K562 (cell line): ENCODE measurements around the gene SCAMP2. TPM values are rescaled to one million over a fixed set of nuclear protein-coding genes. Genes with fewer than 3 reads are reported as not detected.

Experiments used
- ATAC-seq: fragments of 200-7000 bp; cut with Tn5 transposase; 3 replicates; pipeline ENCODE4 v1.9.1; 2020; ENCODE audit warnings: moderate library complexity
- BruUV-seq: library from RNA; stranded (reverse); fragments of 400-500 nt; replicated peaks from 2 replicates; lab custom pipeline; 2021; lab: Mats Ljungman, UMichigan
- CTCF ChIA-PET: fragments of 300-600 bp; formaldehyde crosslinking; extraction: SDS; loops from one replicate; lab custom pipeline; 2021; ENCODE audit warnings: low intra/inter-chr PET ratio; lab: Yijun Ruan, JAX
- POLR2A ChIA-PET: fragments of 300-600, 350-650 bp; sonication (Branson Sonifier 250); formaldehyde crosslinking; extraction: SDS; loops from one replicate; lab custom pipeline; 2021; ENCODE audit warnings: antibody characterized with exemption, inconsistent platforms; lab: Yijun Ruan, JAX
- DNase-seq, 4 experiments: peaks; one replicate each; pipeline versions ENCODE4 v3.0.0 to v3.0.0-alpha.2; 2011 to 2018; ENCODE audit warnings: low spot score in 3 of 4, mixed read lengths in 3 of 4; ENCODE audit errors: extremely low read depth in 1 of 4
- FAIRE-seq: peaks from 2 replicates; lab custom pipeline; 2011; peaks lifted over from hg19 to GRCh38; lab: Jason Lieb, UNC
- H2AFZ ChIP-seq: 2 replicates; pipeline ENCODE4 v1.6.0; 2011; ENCODE audit warnings: low read depth, low read length, control low read depth, inconsistent platforms
- H3K27ac ChIP-seq: fragments of 200-600 bp; 3 replicates; pipeline ENCODE4 v1.8.0; 2011; ENCODE audit warnings: low read depth, mild to moderate bottlenecking, control low read depth, inconsistent platforms, low read length, moderate library complexity, mixed read lengths; ENCODE audit errors: extremely low read depth
- H3K27me3 ChIP-seq, 2 experiments: fragments of 300-600 bp in 1 of 2; 2 replicates in 1 of 2; 3 replicates in 1 of 2; pipeline versions ENCODE4 v1.6.0 to v1.8.0; 2011; ENCODE audit warnings: inconsistent platforms in 2 of 2, low read length in 2 of 2, mild to moderate bottlenecking in 1 of 2, mixed read lengths in 1 of 2, moderate library complexity in 1 of 2; ENCODE audit not compliant: control insufficient read depth in 2 of 2, insufficient read depth in 2 of 2
- H3K36me3 ChIP-seq: fragments of 300-600 bp; 3 replicates; pipeline ENCODE4 v1.8.0; 2011; ENCODE audit warnings: mild to moderate bottlenecking, low read length, inconsistent platforms; ENCODE audit not compliant: control insufficient read depth, insufficient read depth
- H3K4me1 ChIP-seq, 2 experiments: fragments of 200-600 bp in 1 of 2; replicated peaks in 1 of 2; 2 replicates in 1 of 2; 3 replicates in 1 of 2; pipeline versions ENCODE4 v1.5.1 to v1.8.0; 2011; ENCODE audit warnings: inconsistent platforms in 2 of 2, low read length in 2 of 2, mild to moderate bottlenecking in 1 of 2, mixed read lengths in 1 of 2, moderate library complexity in 1 of 2; ENCODE audit not compliant: control insufficient read depth in 2 of 2, insufficient read depth in 2 of 2
- H3K4me2 ChIP-seq: 2 replicates; pipeline ENCODE4 v1.6.1; 2011; ENCODE audit warnings: low read length, control low read depth, inconsistent platforms, mixed read lengths; ENCODE audit not compliant: insufficient read depth
- H3K4me3 ChIP-seq: fragments of 200-600 bp; sonication (generic), shearing (Covaris generic); 2 replicates; pipeline ENCODE4 v1.5.1; 2016; ENCODE audit warnings: control low read depth, inconsistent platforms
- H3K79me2 ChIP-seq: fragments of 200-600 bp; 3 replicates; pipeline ENCODE4 v1.8.0; 2011; ENCODE audit warnings: low read length, inconsistent platforms; ENCODE audit not compliant: control insufficient read depth, insufficient read depth
- H3K9ac ChIP-seq, 2 experiments: 2 replicates each; pipeline versions ENCODE4 v1.6.0 to v1.6.1; 2011; ENCODE audit warnings: low read depth in 2 of 2, low read length in 2 of 2, control low read depth in 1 of 2, inconsistent platforms in 1 of 2, mild to moderate bottlenecking in 1 of 2, mixed read lengths in 1 of 2; ENCODE audit not compliant: insufficient read depth in 1 of 2
- H3K9me1 ChIP-seq: one replicate; pipeline ENCODE4 v1.6.0; 2011; ENCODE audit warnings: inconsistent platforms, mild to moderate bottlenecking, low read length, moderate library complexity; ENCODE audit not compliant: control insufficient read depth, insufficient read depth
- H3K9me3 ChIP-seq: replicated peaks from 2 replicates; pipeline ENCODE4 v1.5.1; 2011; ENCODE audit warnings: low read depth, low read length, inconsistent platforms; ENCODE audit not compliant: control insufficient read depth, insufficient read depth
- H4K20me1 ChIP-seq: replicated peaks from 2 replicates; pipeline ENCODE4 v1.6.1; 2011; ENCODE audit warnings: low read length, inconsistent platforms, mixed read lengths; ENCODE audit not compliant: control insufficient read depth, insufficient read depth
- CEBPB ChIP-seq: fragments of 450-650 bp; IDR thresholded peaks from 2 replicates; pipeline ENCODE4 v1.6.1; 2016; ENCODE audit warnings: missing genetic modification characterization, missing compliant biosample characterization
- CEBPG ChIP-seq, 3 experiments: fragments of 200-800 bp in 1 of 3; sonication (Bioruptor generic) in 1 of 3; sonication (generic) in 1 of 3; formaldehyde crosslinking in 1 of 3; IDR thresholded peaks in 2 of 3; conservative IDR thresholded peaks in 1 of 3; 2 replicates each; pipeline versions ENCODE4 v1.6.1 to v1.8.0; 2016 to 2022; ENCODE audit warnings: missing compliant biosample characterization in 2 of 3, missing genetic modification characterization in 2 of 3, mild to moderate bottlenecking in 1 of 3, missing genetic modification reagents in 1 of 3
- POLR2G ChIP-seq: fragments of 200-400 bp; formaldehyde crosslinking; IDR thresholded peaks from 2 replicates; pipeline ENCODE4 v1.6.1; 2017; ENCODE audit warnings: low read depth, mild to moderate bottlenecking, antibody characterized with exemption, low read length, moderate library complexity
- RBFOX2 ChIP-seq: fragments of 200-400 bp; formaldehyde crosslinking; IDR thresholded peaks from 2 replicates; pipeline ENCODE4 v1.6.1; 2017; ENCODE audit warnings: low read depth, mild to moderate bottlenecking, low read length, moderate library complexity
- TRIM24 ChIP-seq, 2 experiments: fragments of 450-650 bp; IDR thresholded peaks; 2 replicates each; pipeline ENCODE4 v1.6.1; 2016
- WGBS: fragments of 100-300 bp; shearing (Covaris generic); methylation state at CpG from one replicate; pipeline ENCODE4 v1.1.6; 2016; ENCODE audit warnings: low coverage, mixed read lengths; ENCODE audit not compliant: insufficient coverage; ENCODE audit errors: missing lambda C conversion rate; 5-methylcytosine and 5-hydroxymethylcytosine counted together
- in situ Hi-C: fragments of 300-500 bp; cut with MboI; formaldehyde crosslinking; loops from 4 replicates; pipeline ENCODE4 v1.15.0; 2018; ENCODE audit warnings: inconsistent platforms, mixed read lengths
- intact Hi-C: fragments of 100-400 bp; cut with micrococcal nuclease; formaldehyde crosslinking; loops from 2 replicates; pipeline ENCODE4 v1.14.2; 2022
- polyA plus RNA-seq, 8 experiments: library from polyadenylated mRNA; depleted of rRNA in 4 of 8; stranded (reverse) in 5 of 8; unstranded in 3 of 8; fragments of >200 nt; fragmentation: Nextera tagmentation in 2 of 8; fragmentation: Illumina TruSeq in 1 of 8; extraction: Ambion mirVana in 2 of 8; extraction: Trizol in 1 of 8; gene quantifications; 2 replicates each; pipeline versions ENCODE4 v1.2.1 to v1.2.3, GENCODE V29; 2011 to 2014; ENCODE audit warnings: inconsistent platforms in 1 of 8, missing spikeins in 1 of 8
- total RNA-seq, 7 experiments: library from RNA; depleted of rRNA in 6 of 7; stranded (reverse); fragments of >200 nt in 6 of 7; fragmentation: Illumina TruSeq in 2 of 7; extraction: Trizol in 2 of 7; gene quantifications; 2 replicates each; pipeline versions ENCODE4 v1.2.1 to v1.2.3, GENCODE V29; 2011 to 2021; ENCODE audit warnings: low replicate concordance in 1 of 7
- TF ChIP-seq, protein P1 (sequence below), 2 experiments: fragments of 450-650 bp in 1 of 2; sonication (generic) in 1 of 2; formaldehyde crosslinking in 1 of 2; IDR thresholded peaks in 1 of 2; conservative IDR thresholded peaks in 1 of 2; 2 replicates each; pipeline versions ENCODE4 v1.6.1 to v1.8.1; 2016 to 2023; ENCODE audit warnings: mild to moderate bottlenecking in 2 of 2, moderate library complexity in 2 of 2, inconsistent platforms in 1 of 2, missing genetic modification reagents in 1 of 2
- TF ChIP-seq, protein P2 (sequence below): sonication (generic); formaldehyde crosslinking; IDR thresholded peaks from 2 replicates; pipeline ENCODE4 v1.8.0; 2022; ENCODE audit warnings: missing genetic modification reagents, mild to moderate bottlenecking, borderline replicate concordance
- TF ChIP-seq, protein P3 (sequence below): fragments of 250-450 bp; sonication (Bioruptor Pico); IDR thresholded peaks from 2 replicates; pipeline ENCODE4 v1.4.0; 2020

Gene SCAMP2
- total and polyA plus RNA-seq, 9 of the 15 experiments (the other 6 are each of a cell fraction or from before 2014, with no cell fraction given): 5.9 to 61.1 (median 20.1) TPM

DNA sequence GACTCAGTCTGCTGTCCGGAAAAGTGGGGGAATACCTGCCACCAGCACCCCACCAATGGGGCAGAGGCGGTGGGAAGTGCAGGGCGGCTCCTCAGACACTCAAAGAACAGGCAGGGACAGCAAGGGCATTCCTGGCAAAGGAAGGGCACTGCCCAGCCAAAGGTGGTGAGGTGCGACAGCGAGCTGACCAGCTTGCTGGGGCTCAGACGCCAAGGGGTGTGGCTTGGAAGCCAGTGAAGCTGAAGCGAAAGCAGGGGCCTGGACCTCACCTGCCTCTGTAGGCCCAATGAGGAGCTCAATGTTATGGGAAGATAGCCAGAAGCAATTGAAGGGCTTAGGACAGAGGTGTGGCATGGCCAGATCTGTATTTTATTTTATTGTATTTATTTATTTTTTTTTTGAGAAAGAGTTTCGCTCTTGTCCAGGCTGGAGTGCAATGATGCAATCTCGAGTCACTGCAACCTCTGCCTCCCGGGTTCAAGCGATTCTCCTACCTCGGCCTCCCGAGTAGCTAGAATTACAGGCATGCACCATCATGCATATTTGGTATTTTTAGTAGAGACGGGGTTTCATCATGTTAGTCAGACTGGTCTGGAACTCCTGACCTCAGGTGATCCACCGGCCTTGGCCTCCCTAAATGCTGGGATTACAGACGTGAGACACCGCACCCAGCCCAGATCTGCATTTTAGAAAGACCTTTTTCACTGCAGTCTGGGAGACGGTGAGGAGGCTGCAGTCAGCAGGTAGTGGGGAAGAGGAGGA, 64.9 kb downstream of the SCAMP2 start:
- Histone ChIP-seq H3K36me3 (peaks cover 10% of the 10 kb centered on the region; the same call in 1 of the 3 replicates), H3K9ac (peak overlapping the region in 1 of 2 experiments; percentile 71; a peak in 1 of 4 replicates), H3K4me2 (no peak overlapping the region), H3K79me2 (no peaks in the 10 kb centered on the region), H3K27ac (no peak overlapping the region; the same call in 2 of the 3 replicates), H3K9me1 (no peaks in the 10 kb centered on the region), H3K27me3 (peaks cover 0 to 19% of the 10 kb centered on the region in 2 experiments; a peak in 2 of 5 replicates), H4K20me1 (no peaks in the 10 kb centered on the region; the same call in 1 of the 2 replicates), H3K4me1 (peaks cover 0 to 7% of the 10 kb centered on the region in 2 experiments; a peak in 2 of 5 replicates), H3K4me3 (no peak overlapping the region), H2AFZ (no peak overlapping the region), H3K9me3 (no peaks in the 10 kb centered on the region)
- no TSS peak for BruUV-seq
- TF ChIP-seq POLR2G (peak; percentile 27; the same call in 1 of the 2 replicates), TRIM24 (IDR thresholded peaks at IDR 0.05) (peak; percentile 38 to 51; a peak in 2 of 4 replicates), CEBPB (0 out of 2 replicates have a peak, but pooled peaks have one; percentile 22), RBFOX2 (0 out of 2 replicates have a peak, but pooled peaks have one; percentile 26), CEBPG (CRISPR knock-in tag; IDR thresholded peaks at IDR 0.05) (peak; percentile 77), CEBPG (tag; conservative IDR thresholded peaks at IDR 0.05 in 1 of 2, IDR thresholded peaks at IDR 0.05 in 1 of 2) (peak; percentile 62 to 84)
- TF ChIP-seq, protein P1, sequence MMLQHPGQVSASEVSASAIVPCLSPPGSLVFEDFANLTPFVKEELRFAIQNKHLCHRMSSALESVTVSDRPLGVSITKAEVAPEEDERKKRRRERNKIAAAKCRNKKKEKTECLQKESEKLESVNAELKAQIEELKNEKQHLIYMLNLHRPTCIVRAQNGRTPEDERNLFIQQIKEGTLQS (IDR thresholded peaks at IDR 0.05): peak; percentile 79
- TF ChIP-seq, protein P1 (CRISPR knock-in tag; conservative IDR thresholded peaks at IDR 0.05): no peak
- TF ChIP-seq, protein P2, sequence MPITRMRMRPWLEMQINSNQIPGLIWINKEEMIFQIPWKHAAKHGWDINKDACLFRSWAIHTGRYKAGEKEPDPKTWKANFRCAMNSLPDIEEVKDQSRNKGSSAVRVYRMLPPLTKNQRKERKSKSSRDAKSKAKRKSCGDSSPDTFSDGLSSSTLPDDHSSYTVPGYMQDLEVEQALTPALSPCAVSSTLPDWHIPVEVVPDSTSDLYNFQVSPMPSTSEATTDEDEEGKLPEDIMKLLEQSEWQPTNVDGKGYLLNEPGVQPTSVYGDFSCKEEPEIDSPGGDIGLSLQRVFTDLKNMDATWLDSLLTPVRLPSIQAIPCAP: no peak
- TF ChIP-seq, protein P3, sequence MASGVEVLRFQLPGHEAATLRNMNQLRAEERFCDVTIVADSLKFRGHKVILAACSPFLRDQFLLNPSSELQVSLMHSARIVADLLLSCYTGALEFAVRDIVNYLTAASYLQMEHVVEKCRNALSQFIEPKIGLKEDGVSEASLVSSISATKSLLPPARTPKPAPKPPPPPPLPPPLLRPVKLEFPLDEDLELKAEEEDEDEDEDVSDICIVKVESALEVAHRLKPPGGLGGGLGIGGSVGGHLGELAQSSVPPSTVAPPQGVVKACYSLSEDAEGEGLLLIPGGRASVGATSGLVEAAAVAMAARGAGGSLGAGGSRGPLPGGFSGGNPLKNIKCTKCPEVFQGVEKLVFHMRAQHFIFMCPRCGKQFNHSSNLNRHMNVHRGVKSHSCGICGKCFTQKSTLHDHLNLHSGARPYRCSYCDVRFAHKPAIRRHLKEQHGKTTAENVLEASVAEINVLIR (CRISPR knock-in tag): no peak
- no peak for DNase-seq
- peak; percentile 60 for ATAC-seq
- no peak for FAIRE-seq
- 27% methylated on average over 18 of the region's 18 CpGs for WGBS
- CTCF ChIA-PET: no interaction called here
- in situ Hi-C loops (no loop called here), intact Hi-C loops (no loop called here)
- POLR2A ChIA-PET: interaction anchor here (0.6 kb wide), 1 partner anchor 18 kb away, joined by 3 read pairs; no protein-coding TSS in a partner anchor
